HG02642 (cell line): ENCODE measurements around the gene TRMT1.

ENCODE experiments used
- ATAC-seq: cut with Tn5 transposase; IDR thresholded peaks from one replicate; pipeline ENCODE4 v1.9.1; 2021; ENCODE audit warnings: mild to moderate bottlenecking; ENCODE audit not compliant: unreplicated experiment, poor library complexity

The TRMT1 gene

DNA sequence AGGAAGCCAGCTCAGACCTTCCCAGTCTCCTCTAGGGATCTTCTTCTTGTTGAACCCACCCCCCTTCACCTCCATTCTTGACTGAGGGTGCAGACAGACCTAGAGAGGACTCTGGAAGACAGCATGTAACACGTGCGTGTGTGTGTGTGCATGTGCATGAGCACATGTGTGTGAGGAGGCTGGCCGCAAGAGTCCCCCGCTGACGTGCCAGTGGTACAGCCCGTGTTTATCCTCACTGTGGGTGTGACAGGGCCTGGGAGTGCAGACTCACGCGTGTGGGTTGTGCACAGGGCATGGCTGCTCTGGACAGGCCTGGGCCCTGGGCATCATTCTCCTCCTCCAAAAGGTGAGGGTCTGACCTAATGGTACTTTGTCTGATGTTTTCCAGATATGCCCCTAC lies 40.2 kb downstream of the TRMT1 start:
- no peak for ATAC-seq

GRCh38 chr19:13074378-13074777 lies 42.2 kb downstream of the TRMT1 start:
- ATAC-seq: no peak

- ATAC-seq: no peak
These were observed 43.3 kb downstream of the TRMT1 start for GRCh38 chr19:13073263-13073662.

GRCh38 chr19:13072188-13072908 lies 44.2 kb downstream of the TRMT1 start:
- ATAC-seq: no peak

- no peak for ATAC-seq
These were observed 44.9 kb downstream of the TRMT1 start for GRCh38 chr19:13071444-13072187.

GRCh38 chr19:13070425-13071140 lies 46.0 kb downstream of the TRMT1 start:
- no peak for ATAC-seq

DNA sequence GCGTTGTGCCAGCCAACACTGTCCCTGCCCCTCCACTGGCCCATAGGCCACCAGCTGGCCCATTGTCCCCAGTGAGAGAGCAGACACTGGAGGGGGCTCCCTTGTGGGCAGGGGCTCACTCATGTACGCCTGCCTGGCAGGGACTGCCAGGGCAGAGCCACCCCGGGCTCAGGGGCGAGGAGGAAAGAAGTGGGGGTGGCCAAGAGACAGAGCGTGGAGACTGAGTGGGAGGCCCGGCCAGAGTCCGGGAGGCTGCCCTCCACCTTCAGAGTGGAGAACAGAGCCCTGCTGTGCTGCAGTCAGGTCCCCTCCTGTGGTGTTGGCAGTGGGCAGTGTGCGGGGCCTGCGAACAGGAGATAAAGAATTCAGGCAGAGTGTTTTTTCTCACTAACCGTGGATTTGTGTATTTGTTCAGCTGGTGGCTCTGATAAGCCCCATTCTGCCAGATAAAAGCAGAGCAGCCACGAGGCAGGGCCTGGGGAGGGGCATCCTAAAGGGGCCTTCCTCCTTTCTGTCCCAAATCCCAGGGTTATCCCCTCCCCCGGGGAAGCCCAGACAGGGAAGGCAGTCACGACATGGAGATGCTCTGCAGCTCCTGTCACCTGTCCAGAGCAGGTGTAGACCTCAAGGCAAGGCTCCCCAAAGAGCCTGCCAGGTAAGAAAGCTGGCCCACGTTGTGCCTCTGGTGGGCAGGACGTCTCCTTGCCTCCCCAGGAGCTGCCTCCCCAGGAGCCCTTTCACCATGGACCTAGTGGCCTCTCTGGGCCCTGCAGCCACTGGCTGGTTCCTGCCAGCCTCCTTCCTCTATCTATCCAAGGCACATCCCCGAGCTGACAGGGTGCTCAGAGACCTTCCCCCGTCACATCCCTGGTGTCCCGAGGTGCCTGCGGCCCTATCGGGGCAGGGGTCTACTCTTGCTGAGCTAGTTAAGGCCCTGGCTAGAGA lies 46.9 kb downstream of the TRMT1 start:
- no peak for ATAC-seq

- ATAC-seq: no peak
These were observed 48.3 kb downstream of the TRMT1 start for GRCh38 chr19:13068085-13068846.

DNA sequence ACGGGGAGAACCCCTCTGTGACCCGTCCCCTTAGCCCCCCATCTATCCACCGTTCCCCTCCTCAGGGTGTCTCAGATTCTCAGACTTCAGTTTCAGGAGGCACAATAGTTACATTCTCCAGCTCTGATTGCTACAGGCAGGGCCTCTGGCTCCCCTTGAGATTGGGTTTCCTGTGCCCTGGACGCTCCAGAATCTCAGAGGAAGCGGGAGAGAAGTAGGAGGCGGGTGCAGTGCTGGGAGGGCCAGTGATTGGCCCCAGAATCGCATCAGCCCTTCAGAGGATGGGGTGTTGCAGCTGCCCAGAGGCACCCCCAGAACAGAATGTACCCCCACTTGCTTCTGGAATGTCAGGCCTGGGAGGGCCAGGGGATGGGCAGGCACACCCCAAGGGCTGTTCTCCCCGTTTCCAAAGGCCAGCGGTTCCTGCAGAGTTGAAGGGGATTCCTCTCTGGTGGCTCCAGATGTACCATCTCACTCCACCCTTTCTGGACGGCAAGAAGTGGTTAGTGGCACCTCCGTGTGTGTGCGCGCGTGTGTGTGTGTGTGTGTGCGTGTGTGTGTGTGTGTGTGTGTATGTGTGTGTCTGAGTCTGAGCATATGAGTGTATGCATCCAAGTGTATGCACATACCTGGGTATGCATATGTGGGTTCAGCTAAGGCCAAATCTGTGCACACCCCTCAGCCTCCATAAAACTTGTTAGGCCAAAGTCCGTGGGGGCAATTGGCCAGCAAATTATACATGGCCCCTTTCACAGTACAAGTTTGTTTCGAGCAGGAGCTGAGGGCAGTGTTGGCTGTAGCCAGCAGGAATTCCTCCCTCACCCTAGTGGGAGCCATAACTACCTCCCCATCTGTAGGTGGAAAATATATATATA lies 49.4 kb downstream of the TRMT1 start:
- no peak for ATAC-seq

- no peak for ATAC-seq
These were observed 50.3 kb downstream of the TRMT1 start for GRCh38 chr19:13066226-13066625.

- ATAC-seq: no peak
These were observed 52.4 kb downstream of the TRMT1 start for GRCh38 chr19:13064092-13064489.

GRCh38 chr19:13063461-13064091 lies 53.0 kb downstream of the TRMT1 start:
- ATAC-seq: no peak

- ATAC-seq: no peak
These were observed 54.2 kb downstream of the TRMT1 start for GRCh38 chr19:13062317-13062716.

DNA sequence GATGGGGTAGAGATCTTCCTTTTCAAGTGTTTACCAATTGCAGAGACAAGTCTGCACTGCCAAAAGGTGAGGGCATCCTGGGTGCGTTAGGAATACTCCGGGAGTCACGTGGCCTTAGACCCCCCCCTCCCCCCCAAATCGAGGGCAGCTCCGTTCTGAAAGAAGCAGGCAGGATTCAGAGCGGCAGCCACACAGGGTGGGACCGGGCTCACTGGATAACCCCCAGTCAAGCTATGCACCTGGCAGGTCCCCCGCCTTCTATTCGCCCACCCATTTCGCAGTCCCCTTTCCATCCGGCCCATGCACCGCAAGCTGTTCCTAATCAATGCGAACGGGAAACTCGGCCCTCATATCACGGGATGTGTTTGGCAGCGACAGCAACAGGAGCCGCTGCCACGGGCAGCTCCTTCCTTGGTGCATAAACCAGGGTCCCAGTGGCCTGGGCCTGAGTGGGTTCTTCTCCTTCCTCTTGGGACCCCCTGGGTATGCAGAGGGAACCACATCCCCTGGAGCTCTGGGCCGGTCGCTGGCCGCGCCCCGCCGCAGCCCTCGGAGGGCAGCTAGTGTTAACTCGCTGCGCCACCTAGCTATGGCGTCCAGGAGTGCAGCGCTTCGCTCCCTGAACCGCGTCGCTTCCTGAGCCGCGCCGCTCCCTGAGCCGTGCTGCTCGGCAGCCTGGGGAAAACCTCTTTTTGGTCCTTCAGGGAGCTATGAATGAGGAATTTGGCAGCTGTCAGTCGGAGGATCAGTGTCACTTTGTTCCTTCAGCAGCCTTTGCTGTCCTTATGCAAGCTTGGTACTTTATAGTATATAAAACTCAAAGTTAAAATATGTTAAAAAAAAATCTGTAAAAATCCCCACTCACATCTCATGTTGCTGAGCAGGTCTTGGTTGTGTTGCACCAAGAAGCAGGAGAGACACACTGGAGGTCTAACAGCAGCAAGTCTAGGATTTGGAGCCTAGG lies 55.3 kb downstream of the TRMT1 start:
- peak; percentile 66 for ATAC-seq

- no peak for ATAC-seq
These were observed 56.1 kb downstream of the TRMT1 start for GRCh38 chr19:13060233-13060963.

DNA sequence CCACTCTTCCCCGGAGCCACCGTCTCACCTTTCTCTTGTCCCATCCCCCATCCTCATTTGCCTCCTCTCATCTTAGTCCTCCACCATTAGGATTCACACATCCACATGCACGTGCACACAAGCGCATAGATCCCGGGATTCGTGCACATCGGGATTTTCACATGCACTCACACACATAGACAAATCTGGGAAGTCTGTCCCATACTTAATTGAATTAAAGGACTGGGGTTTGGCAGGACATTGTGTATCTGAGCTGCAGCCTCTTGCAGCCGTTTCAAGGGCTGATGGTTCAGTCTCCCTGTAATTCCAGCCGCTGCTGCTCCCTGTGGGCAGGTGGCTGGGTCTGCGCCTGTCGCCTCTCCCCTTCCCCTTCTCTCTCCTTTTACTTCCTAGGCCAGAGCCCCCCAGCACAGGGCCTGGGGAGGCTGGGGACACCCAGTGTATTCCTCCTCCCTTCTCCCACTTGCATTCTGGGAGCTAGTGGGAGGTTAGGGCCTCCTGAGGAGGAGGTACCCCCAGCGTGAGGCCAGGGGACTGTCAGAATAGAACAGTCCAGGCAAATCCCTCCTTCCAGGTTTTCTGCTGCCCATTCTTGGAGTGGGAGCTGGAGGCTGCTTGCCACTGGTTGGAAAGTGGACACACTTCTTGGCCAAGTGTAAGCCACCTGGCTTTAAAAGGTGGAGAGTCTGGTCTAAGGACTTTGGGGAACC lies 57.4 kb downstream of the TRMT1 start:
- no peak for ATAC-seq
